GM18517 (cell line): ENCODE data around the gene NOXA1.
"Not testable (repeated sequence)": the region's sequence is repeated elsewhere in the genome, so short reads cannot be mapped to it uniquely, and the experiment has no call there.

Experiments
- ATAC-seq: cut with Tn5 transposase; IDR thresholded peaks from one replicate; pipeline ENCODE4 v1.9.1; 2021; ENCODE audit warnings: mild to moderate bottlenecking, moderate library complexity; ENCODE audit not compliant: unreplicated experiment

NOXA1 gene

DNA sequence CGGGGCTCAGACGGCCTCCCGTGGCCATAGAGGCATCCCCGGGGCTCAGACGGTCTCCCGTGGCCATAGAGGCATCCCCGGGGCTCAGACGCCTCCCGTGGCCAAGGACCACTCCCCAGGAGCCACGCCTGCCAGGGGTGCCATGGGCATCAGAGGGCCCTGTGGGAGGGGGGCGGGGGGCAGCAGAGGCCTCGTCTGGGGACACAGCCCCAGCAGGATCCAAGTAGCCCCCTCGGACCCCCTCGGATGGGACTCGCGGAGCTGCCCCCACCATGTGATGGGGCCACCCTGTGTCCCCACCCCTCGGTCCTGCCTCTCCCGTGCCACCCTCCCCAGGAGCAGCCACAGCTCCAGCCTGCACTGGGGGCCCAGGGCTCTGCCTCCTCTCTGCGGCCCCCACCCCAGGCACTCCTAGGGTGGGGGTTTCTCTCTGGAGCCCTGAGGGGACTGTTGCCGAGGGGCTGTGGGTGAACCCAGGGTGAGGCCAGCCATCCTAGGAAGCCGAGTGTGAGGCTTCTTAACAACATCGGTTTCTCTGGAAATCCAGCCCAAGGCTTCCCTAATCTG is 15.5 kb downstream of the NOXA1 start:
- no peak for ATAC-seq

GRCh38 chr9:137439158-137439714 is 16.0 kb downstream of the NOXA1 start:
- no peak for ATAC-seq

DNA sequence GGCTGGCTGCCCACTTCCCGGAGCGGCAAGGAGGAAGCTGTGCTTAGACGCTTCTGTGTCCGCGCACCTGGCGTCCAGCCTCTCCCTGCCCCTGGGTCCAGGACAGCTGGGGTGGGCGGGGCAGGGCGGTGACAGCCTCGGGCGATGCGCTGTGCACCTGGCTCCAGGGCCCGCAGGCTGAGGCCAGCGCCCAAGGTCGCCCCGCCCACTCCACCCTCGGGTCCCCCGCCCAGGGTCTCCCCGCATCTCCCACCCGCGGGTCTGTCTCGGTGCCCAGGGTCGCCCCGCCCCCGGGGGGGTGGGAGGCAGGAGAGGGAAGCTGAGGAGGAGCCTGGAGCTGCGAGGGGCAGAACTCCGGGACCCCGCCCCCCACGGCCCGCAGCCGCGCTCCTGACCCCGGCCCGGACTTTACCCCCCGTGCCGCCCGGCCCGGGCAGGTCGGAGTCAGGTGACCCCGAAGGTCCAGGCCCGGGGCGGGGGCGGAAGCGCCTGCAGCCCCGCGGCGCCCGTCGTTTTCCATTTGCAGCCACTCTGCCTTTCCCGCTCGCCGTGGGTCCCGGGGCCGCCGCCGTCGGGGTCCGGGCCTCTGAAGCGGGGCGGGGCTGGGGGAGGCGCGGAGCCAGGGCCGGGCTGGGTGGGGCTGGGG is 18.2 kb downstream of the NOXA1 start, which contains the start of gene ENTPD8:
Gene ENTPD8 (minus strand): TSS at position 69 of the 646 bp plus-strand sequence. CDS start 3,072 bp downstream, outside the sequence.
- no peak for ATAC-seq

- no peak for ATAC-seq
These were observed 18.7 kb downstream of the NOXA1 start for GRCh38 chr9:137441935-137442321.

DNA sequence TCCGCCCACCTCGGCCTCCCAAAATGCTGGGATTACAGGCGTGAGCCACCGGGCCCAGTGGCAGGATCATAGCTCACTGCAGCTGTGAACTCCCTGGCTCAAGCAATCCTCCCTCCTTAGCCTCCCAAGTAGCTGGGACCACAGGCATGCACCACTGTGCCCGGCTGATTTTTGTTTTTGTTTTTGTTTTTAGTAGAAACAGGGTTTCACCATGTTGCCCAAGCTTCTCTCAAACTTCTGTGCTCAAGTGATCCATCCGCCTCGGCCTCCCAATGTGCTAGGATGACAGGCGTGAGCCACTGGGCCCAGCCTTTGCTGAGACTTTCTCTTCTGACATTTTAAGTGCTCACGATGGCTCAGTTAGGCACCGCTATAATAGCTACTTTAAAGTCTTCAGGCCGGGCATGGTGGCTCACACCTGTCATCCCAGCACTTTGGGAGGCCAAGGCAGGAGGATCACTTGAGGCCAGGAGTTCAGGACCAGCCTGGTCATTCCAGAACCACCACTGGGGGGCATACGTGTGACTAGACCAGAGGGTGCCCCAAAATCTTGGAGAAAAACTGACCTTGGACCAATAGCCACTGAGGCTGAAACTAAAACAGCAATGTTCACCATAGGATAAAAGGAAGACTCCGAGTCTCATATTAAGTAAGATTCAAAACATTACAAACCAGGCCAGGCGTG is 21.1 kb downstream of the NOXA1 start:
- ATAC-seq = no peak

- ATAC-seq = peak; percentile 61
These were observed 22.1 kb downstream of the NOXA1 start for GRCh38 chr9:137445275-137445807.

- ATAC-seq = no peak
These were observed 22.8 kb downstream of the NOXA1 start for GRCh38 chr9:137445930-137446431.

DNA sequence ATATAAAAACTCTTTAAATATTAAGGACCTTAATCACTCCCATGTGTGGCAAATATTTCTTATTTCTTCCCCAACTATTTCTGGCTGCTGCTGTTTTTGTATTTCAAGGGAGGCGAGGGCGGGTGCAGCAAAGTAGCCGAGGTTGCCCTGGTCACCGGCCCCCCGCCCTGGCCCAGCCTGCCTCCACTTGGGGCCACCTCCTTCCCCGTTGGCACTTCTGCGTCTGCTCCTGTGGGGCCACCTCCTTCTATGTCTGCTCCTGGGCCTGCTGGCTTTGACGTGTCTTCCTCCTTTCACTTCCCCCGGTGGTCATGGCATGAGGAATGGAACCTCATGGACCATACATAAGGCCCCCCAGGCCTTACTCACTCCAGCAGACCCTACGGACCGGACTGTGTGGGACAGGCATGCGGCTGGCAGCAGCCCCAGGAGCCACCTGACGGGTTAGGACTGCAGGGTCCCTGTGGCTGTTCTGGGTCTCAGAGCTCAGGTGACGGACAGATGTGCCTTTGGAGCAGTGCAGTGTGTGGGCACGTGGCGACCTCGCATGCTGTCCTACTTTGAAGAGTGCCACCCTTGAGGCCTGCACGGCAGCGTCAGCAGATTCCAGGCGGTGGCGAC is 23.8 kb downstream of the NOXA1 start:
- ATAC-seq = no peak

GRCh38 chr9:137447722-137448601 is 24.8 kb downstream of the NOXA1 start:
- ATAC-seq = no peak

GRCh38 chr9:137448602-137448962 is 25.4 kb downstream of the NOXA1 start:
- no peak for ATAC-seq

DNA sequence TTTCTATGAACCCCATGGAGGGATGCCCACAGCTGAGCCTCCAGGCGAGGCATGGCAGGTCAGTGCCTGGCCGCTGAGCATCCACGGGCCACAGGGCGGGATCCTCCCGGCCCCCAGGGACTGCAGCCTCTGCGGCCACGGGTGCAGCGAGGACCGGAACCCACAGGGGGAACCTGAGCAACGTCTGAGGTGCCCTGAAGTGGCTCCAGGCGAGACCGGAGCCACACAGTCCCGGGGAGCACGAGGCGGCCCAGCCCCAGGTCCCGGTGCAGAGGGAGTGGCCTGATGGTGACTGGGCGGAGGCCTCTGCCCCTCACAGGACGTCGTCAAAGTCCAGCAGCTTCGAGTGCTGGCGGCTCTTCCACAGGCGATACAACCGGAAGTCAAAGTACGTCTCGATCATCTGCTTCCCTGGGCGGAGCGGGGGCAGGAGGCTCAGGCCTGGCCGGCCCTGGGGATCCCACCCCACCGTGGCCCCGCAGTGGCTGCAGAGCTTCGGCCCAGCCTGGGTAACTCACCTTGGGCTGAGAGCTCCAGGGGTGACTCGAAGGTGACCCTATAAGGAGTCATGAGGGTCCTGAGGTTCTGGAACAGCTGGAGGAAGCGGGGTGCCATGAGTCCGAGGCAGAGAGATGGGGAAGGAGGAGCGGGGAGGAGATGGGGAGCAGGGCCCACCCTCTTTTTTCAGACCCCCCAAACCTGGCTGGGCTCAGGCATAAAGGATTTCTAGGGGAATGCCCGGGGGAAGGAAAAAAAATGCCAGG is 26.1 kb downstream of the NOXA1 start:
- no peak for ATAC-seq

DNA sequence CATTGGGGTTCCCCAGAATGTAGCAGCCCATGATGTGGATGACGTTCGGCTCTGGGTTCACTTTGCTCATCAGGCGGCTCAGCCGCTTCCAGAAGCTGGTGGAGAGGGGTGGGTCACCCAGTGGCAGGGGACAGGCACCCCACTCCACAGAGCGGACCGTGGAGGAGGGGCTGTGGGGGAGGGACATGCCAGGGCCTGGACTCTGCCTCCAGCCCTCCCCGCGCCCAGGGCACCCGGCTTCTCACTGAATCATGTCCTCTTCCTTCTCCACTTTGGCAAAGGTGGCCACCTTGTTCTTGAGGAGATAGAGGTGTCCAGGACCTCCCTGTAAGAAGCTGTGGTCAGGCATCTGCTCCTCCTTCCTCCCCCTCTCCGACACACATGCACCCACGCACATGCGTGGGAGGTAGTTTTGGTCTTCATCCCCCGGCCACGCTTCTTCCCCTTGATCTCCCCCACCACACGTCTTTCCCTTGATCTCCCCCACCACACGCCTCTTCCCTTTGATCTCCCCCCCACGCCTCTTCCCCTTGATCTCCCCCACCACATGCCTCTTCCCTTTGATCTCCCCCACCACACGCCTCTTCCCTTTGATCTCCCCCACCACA is 26.8 kb downstream of the NOXA1 start:
- no peak for ATAC-seq

GRCh38 chr9:137450539-137451222 is 27.5 kb downstream of the NOXA1 start:
- ATAC-seq = not testable (repeated sequence)

- ATAC-seq = not testable (repeated sequence)
These were observed 28.2 kb downstream of the NOXA1 start for GRCh38 chr9:137451264-137452005.

GRCh38 chr9:137452006-137452760 is 29.0 kb downstream of the NOXA1 start:
- no peak for ATAC-seq

- ATAC-seq = no peak
These were observed 29.8 kb downstream of the NOXA1 start for GRCh38 chr9:137452761-137453642.
